Measurements from ENCODE around the gene ZFPM1. TPM values are rescaled to one million over a fixed set of nuclear protein-coding genes. Genes with fewer than 3 reads are reported as not detected.

Gene ZFPM1
- total RNA-seq, 2 experiments from 2014 or later, result 19.0 to 19.2 TPM

DNA sequence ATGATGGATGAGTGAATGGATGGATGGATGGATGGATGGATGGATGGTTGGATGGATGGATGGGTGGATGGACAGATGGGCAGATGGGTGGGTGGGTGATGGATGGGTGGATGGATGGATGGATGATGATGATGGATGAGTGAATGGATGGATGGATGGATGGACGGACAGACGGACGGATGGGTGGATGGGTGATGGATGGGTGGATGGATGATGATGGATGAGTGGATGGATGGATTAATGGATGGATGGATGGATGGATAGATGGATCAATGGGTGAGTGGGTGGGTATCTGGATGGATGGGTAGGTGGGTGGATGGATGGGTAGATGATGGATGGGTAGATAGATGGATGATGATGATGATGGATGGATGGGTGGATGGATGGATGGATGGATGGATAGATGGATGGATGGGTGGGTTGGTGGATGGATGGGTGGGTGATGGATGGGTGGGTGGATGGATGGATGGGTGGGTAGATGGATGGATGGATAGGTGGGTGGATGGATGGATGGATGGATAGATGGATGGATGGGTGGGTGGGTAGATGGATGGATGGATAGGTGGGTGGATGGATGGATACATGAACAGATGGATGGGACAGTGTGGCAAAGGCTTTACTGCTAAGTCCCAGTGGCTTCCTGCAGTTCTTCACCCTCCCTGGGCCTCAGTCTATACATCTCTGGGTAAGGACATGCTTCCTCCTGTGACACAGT is 30.2 kb upstream of the ZFPM1 start:
- no peak for DNase-seq
- Mint-ChIP-seq H3K9me3 (no peaks in the 10 kb centered on the region), H3K36me3 (no peaks in the 10 kb centered on the region), H3K4me1 (peaks cover 2% of the 10 kb centered on the region), H3K27ac (no peak overlapping the region), H3K27me3 (peaks cover 12% of the 10 kb centered on the region), H3K4me3 (no peak overlapping the region)
- no peak for ATAC-seq (ENCODE audit: low read depth)
- POLR2A ChIA-PET, result no interaction called here

DNA sequence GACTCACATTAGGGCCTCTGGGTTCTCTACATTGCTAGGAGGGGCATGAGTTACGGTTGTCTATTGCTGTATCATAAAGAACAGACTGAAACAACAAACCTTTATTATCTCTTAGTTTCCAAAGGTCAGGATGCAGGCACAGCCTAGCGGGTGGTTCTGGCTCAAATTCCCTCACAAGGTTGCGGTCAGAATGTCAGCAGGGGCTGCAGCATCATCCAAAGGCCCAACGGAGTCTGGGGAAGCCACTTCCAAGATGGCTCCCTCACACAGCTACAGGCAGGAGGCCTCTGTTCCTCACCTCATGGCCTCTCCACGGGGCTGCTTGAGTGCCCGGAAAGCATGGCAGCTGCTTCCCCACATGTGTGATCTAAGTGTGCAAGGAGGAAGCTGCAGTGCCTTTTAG is 29.6 kb upstream of the ZFPM1 start:
- Mint-ChIP-seq H3K4me1 (peaks cover 2% of the 10 kb centered on the region), H3K36me3 (no peaks in the 10 kb centered on the region), H3K27ac (no peak overlapping the region), H3K27me3 (peaks cover 12% of the 10 kb centered on the region), H3K9me3 (no peaks in the 10 kb centered on the region), H3K4me3 (no peak overlapping the region)
- ATAC-seq (ENCODE audit: low read depth) (no peak), DNase-seq (no peak)
- POLR2A ChIA-PET, result no interaction called here

DNA sequence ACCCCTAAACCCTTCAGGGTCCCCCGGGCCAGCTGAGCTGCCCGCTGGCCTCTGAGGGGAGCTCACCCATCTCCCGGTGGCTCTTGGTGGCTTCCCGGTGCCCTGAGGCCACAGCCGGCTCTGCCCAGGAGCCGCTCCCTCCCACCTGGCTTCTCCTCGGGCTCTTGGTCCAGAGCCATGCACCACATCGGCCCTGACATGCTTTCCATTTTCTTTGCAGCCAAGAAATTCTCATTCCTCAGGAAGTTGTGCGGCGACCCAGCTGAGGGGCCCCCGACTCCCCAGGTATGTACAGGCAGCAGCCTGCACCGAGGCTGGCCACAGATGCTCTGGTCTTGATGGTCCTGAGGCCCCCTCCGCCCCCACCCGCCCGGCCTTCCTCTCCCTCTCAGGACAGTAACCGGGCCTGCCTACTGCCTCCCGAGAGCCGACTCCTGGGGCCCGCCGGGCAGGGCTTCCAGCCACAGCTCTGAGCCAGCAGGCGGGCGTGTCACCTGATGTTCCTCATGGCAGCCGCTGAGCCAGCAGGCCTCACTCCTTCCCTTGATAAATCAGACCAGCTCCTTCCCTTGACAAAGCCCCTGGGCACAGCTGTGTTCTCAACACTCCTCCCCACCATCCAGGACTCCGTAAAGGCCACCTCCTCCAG is 28.4 kb upstream of the ZFPM1 start:
- no peak for ATAC-seq (ENCODE audit: low read depth)
- H3K9me3 Mint-ChIP-seq, result no peaks in the 10 kb centered on the region

DNA sequence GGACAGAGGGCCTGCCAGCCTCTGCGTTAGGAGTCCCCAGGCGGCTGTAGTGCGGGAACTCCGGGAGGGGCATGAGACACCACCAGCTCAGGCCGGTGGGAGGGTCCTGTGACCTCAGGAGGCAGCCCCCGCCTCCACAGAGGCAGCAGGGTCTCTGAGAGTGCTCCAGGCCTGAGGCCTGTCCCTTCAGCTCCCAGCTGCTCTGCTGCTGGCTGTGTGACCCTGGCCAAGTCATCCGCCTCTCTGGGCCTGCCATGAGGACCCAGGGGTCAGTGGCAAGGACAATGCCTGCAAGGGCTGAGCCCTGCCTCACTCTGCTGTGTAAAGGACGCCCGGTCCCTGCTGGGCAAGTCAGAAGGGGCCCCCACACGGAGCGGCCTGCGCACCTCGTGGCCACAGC is 27.1 kb upstream of the ZFPM1 start:
- POLR2A ChIA-PET, result no interaction called here
- ATAC-seq (ENCODE audit: low read depth) (no peak), DNase-seq (no peak)
- no peaks in the 10 kb centered on the region for H3K36me3 Mint-ChIP-seq
- peaks cover 12% of the 10 kb centered on the region for H3K27me3 Mint-ChIP-seq
- no peak overlapping the region for H3K4me3 Mint-ChIP-seq
- H3K27ac Mint-ChIP-seq, result no peak overlapping the region
- peaks cover 4% of the 10 kb centered on the region for H3K4me1 Mint-ChIP-seq
- H3K9me3 Mint-ChIP-seq, result no peaks in the 10 kb centered on the region

More for the DNA sequence above, 28.4 kb upstream of the ZFPM1 start:
- Mint-ChIP-seq H3K27ac (no peak overlapping the region), H3K4me1 (peaks cover 3% of the 10 kb centered on the region), H3K27me3 (peaks cover 12% of the 10 kb centered on the region), H3K36me3 (no peaks in the 10 kb centered on the region), H3K4me3 (no peak overlapping the region)
- POLR2A ChIA-PET, result no interaction called here
- DNase-seq, result no peak

DNA sequence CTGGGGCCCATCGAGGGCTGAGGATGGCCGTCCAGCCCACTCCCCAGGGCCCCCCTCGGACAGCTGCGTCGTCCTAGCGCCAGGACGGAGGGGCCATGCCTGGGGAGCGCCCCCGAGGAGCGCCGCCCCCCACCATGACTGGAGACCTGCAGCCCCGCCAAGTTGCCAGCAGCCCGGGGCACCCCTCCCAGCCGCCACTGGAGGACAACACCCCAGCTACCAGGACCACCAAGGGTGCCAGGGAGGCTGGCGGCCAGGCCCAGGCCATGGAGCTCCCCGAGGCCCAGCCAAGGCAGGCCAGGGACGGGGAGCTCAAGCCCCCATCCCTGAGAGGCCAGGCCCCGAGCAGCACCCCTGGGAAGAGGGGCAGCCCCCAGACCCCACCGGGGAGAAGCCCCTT is 25.7 kb upstream of the ZFPM1 start:
- Mint-ChIP-seq H3K27ac (no peak overlapping the region), H3K4me1 (peaks cover 6% of the 10 kb centered on the region), H3K36me3 (no peaks in the 10 kb centered on the region), H3K9me3 (no peaks in the 10 kb centered on the region), H3K27me3 (peaks cover 12% of the 10 kb centered on the region), H3K4me3 (no peak overlapping the region)
- ATAC-seq (ENCODE audit: low read depth), result no peak
- POLR2A ChIA-PET, result interaction anchor here (1.0 kb wide), 1 partner anchor 11 kb away, joined by 3 read pairs; no protein-coding TSS in a partner anchor
- no peak for DNase-seq

DNA sequence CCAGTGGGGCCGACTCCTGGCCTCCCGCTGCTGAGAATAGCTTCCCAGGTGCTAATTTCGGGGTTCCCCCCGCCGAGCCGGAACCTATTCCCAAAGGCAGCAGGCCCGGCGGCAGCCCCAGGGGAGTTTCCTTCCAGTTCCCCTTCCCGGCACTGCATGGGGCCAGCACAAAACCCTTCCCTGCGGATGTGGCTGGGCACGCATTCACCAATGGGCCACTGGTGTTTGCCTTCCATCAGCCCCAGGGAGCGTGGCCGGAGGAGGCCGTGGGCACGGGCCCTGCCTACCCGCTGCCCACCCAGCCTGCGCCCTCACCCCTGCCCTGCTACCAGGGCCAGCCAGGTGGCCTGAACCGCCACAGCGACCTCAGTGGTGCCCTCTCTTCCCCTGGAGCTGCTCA is 24.9 kb upstream of the ZFPM1 start:
- peaks cover 6% of the 10 kb centered on the region for H3K4me1 Mint-ChIP-seq
- ATAC-seq (ENCODE audit: low read depth) (no peak), DNase-seq (no peak)
- H3K9me3 Mint-ChIP-seq, result no peaks in the 10 kb centered on the region
- POLR2A ChIA-PET, result interaction anchor here (1.0 kb wide), 1 partner anchor 10 kb away, joined by 3 read pairs; no protein-coding TSS in a partner anchor
- no peaks in the 10 kb centered on the region for H3K36me3 Mint-ChIP-seq
- peaks cover 12% of the 10 kb centered on the region for H3K27me3 Mint-ChIP-seq
- no peak overlapping the region for H3K27ac Mint-ChIP-seq
- H3K4me3 Mint-ChIP-seq, result no peak overlapping the region

DNA sequence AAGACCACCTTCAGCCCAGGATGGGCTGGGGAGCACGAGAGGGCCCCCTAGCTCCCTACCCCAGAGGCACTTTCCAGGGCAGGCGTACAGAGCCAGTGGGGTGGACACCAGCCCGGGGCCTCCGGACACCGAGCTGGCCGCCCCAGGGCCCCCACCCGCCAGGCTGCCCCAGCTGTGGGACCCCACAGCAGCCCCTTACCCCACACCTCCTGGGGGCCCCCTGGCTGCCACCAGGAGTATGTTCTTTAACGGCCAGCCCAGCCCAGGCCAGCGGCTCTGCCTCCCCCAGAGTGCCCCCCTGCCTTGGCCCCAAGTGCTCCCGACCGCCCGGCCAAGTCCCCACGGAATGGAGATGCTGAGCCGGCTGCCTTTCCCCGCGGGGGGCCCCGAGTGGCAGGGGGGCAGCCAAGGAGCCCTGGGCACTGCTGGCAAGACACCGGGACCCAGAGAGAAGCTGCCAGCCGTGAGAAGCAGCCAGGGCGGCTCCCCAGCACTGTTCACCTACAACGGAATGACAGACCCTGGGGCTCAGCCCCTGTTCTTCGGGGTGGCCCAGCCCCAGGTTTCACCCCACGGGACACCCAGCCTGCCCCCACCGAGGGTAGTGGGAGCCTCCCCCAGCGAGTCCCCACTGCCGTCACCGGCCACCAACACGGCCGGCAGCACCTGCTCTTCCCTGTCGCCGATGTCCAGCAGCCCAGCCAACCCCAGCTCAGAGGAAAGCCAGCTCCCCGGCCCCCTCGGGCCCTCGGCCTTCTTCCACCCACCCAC is 24.3 kb upstream of the ZFPM1 start:
- Mint-ChIP-seq H3K9me3 (no peaks in the 10 kb centered on the region), H3K27ac (no peak overlapping the region), H3K4me1 (peaks cover 6% of the 10 kb centered on the region), H3K4me3 (no peak overlapping the region), H3K36me3 (no peaks in the 10 kb centered on the region), H3K27me3 (peaks cover 12% of the 10 kb centered on the region)
- ATAC-seq (ENCODE audit: low read depth) (no peak), DNase-seq (no peak)
- POLR2A ChIA-PET, result interaction anchor here (1.0 to 2.6 kb wide), 2 partner anchors 9 to 472 kb away, joined by 3 to 6 read pairs; no protein-coding TSS in a partner anchor

DNA sequence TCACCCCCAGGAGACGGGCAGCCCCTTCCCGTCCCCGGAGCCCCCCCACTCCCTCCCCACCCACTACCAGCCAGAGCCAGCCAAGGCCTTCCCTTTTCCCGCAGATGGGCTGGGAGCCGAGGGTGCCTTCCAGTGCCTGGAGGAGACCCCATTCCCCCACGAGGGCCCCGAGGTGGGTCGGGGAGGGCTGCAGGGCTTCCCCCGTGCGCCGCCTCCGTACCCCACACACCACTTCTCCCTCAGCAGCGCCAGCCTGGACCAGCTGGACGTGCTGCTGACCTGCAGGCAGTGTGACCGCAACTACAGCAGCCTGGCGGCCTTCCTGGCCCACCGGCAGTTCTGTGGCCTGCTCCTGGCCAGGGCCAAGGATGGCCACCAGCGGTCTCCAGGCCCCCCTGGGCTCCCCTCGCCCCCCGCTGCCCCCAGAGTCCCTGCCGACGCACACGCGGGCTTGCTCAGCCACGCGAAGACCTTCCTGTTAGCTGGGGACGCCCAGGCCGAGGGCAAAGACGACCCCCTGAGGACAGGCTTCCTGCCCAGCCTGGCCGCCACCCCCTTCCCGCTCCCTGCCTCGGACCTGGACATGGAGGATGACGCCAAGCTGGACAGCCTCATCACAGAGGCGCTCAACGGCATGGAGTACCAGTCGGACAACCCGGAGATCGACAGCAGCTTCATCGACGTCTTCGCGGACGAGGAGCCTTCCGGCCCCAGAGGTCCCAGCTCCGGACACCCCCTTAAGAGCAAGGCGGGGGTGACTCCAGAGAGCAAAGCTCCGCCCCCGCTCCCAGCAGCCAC is 23.5 kb upstream of the ZFPM1 start:
- H3K9me3 Mint-ChIP-seq, result no peaks in the 10 kb centered on the region
- H3K4me1 Mint-ChIP-seq, result peaks cover 6% of the 10 kb centered on the region
- ATAC-seq (ENCODE audit: low read depth) (no peak), DNase-seq (no peak)
- peak overlapping the region; percentile 56 for H3K27ac Mint-ChIP-seq
- H3K4me3 Mint-ChIP-seq, result peak overlapping the region; percentile 58
- H3K27me3 Mint-ChIP-seq, result peaks cover 6% of the 10 kb centered on the region
- POLR2A ChIA-PET, result interaction anchor here (1.0 to 2.6 kb wide), 4 partner anchors 23 to 481 kb away, joined by 3 to 6 read pairs (median 4); partner anchors contain the start of genes BANP and ZFPM1
- H3K36me3 Mint-ChIP-seq, result no peaks in the 10 kb centered on the region

DNA sequence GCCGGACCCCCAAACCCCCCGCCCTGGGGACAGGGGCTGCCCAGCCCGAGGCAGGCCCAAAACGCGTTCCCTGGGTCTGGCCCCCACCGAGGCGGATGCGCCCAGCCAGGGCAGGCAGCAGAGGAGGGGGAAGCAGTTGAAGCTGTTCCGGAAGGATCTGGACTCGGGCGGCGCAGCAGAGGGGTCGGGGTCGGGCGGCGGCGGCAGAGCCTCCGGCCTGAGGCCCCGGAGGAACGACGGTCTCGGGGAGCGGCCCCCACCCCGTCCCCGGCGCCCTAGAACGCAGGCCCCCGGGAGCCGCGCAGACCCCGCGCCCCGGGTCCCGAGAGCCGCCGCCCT is 22.9 kb upstream of the ZFPM1 start:
- peak; percentile 60 for DNase-seq
- ATAC-seq (ENCODE audit: low read depth), result peak; percentile 40
- no peak overlapping the region for H3K27ac Mint-ChIP-seq

DNA sequence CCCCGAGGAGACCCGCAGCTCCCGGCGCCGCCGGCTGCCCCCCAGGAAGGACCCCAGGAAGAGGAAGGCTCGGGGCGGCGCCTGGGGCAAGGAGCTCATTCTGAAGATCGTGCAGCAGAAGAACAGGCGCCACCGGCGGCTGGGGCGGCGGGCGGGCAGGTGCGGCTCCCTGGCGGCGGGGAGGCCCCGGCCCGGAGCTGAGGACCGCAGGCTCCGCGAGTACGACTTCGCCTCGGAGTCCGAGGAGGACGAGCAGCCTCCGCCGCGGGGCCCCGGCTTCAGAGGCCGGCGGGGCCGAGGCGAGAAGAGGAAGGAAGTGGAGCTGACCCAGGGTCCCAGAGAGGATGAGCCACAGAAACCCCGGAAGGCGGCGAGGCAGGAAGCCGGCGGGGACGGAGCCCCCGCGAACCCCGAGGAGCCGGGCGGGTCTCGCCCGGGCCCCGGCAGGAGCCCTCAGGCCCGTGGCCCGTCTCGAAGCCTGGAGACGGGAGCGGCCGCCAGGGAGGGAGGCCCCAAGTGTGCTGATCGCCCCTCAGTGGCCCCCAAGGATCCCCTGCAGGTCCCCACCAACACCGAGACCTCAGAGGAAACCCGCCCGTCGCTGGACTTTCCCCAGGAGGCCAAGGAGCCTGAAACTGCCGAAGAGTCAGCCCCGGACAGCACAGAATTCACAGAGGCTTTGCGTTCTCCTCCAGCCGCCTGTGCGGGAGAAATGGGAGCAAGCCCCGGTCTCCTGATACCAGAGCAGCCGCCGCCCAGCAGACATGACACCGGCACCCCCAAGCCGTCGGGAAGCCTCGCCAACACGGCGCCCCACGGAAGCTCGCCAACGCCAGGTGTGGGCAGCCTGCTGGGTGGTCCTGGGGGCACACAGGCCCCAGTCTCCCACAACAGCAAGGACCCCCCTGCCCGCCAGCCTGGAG is 22.3 kb upstream of the ZFPM1 start:
- DNase-seq (peak; percentile 77), ATAC-seq (ENCODE audit: low read depth) (peak; percentile 67)
- H3K9me3 Mint-ChIP-seq, result no peaks in the 10 kb centered on the region
- no peaks in the 10 kb centered on the region for H3K36me3 Mint-ChIP-seq
- peak overlapping the region; percentile 60 for H3K4me3 Mint-ChIP-seq
- no peaks in the 10 kb centered on the region for H3K27me3 Mint-ChIP-seq
- POLR2A ChIA-PET, result interaction anchor here (0.6 to 2.6 kb wide), 9 partner anchors 22 to 1543 kb away, joined by 3 to 6 read pairs (median 3); partner anchors contain the start of genes BANP and ZFPM1
- H3K4me1 Mint-ChIP-seq, result peaks cover 4% of the 10 kb centered on the region
- H3K27ac Mint-ChIP-seq, result peak overlapping the region; percentile 68

More for the DNA sequence above, 22.9 kb upstream of the ZFPM1 start:
- POLR2A ChIA-PET, result interaction anchor here (0.6 to 2.6 kb wide), 9 partner anchors 22 to 1544 kb away, joined by 3 to 6 read pairs (median 3); partner anchors contain the start of genes BANP and ZFPM1
- H3K9me3 Mint-ChIP-seq, result no peaks in the 10 kb centered on the region
- peak overlapping the region; percentile 60 for H3K4me3 Mint-ChIP-seq
- H3K4me1 Mint-ChIP-seq, result peaks cover 5% of the 10 kb centered on the region
- peaks cover 1% of the 10 kb centered on the region for H3K27me3 Mint-ChIP-seq
- no peaks in the 10 kb centered on the region for H3K36me3 Mint-ChIP-seq

DNA sequence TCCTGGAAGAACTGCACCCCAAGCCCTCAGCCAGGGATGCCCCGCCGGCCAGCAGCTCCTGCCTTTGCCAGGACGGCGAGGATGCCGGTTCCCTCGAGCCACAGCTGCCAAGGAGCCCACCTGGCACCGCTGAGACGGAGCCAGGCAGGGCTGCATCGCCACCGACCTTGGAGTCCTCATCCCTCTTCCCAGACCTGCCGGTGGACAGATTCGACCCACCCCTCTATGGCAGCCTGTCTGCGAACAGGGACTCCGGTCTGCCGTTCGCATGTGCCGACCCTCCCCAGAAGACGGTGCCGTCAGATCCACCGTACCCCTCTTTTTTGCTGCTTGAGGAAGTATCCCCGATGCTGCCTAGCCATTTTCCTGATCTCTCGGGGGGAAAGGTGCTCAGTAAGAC is 21.4 kb upstream of the ZFPM1 start:
- H3K27ac Mint-ChIP-seq, result no peak overlapping the region
- POLR2A ChIA-PET, result interaction anchor here (0.8 to 2.6 kb wide), 2 partner anchors 138 to 475 kb away, joined by 3 to 6 read pairs; partner anchors contain the start of gene ZC3H18

DNA sequence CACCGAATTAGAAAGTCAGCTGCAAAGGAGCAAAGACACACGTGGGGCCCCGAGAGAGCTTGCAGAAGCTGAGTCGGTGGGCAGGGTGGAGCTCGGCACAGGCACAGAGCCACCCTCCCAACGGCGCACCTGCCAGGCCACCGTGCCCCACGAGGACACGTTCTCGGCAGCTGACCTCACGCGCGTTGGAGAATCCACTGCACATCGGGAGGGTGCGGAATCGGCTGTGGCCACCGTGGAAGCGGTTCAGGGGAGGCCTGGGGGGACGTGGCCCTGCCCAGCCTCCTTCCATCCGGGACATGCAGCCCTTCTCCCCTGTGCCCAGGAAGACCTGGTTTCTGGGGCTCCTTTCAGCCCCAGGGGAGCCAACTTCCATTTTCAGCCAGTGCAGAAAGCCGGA is 20.9 kb upstream of the ZFPM1 start:
- Mint-ChIP-seq H3K36me3 (no peaks in the 10 kb centered on the region), H3K4me3 (no peak overlapping the region)
- POLR2A ChIA-PET, result interaction anchor here (0.8 kb wide), 1 partner anchor 138 kb away, joined by 3 read pairs; the partner anchor contains the start of gene ZC3H18

More for the DNA sequence above, 21.4 kb upstream of the ZFPM1 start:
- Mint-ChIP-seq H3K9me3 (no peaks in the 10 kb centered on the region), H3K4me3 (peak overlapping the region; percentile 51), H3K27me3 (no peaks in the 10 kb centered on the region), H3K4me1 (peaks cover 4% of the 10 kb centered on the region), H3K36me3 (no peaks in the 10 kb centered on the region)
- ATAC-seq (ENCODE audit: low read depth), result no peak
- DNase-seq, result no peak

More for the DNA sequence above, 20.9 kb upstream of the ZFPM1 start:
- Mint-ChIP-seq H3K4me1 (peaks cover 4% of the 10 kb centered on the region), H3K27me3 (no peaks in the 10 kb centered on the region), H3K9me3 (no peaks in the 10 kb centered on the region), H3K27ac (no peak overlapping the region)
- ATAC-seq (ENCODE audit: low read depth) (no peak), DNase-seq (no peak)

Measured in activated naive CD8-positive, alpha-beta T cell treated with anti-CD3 and anti-CD28 coated beads, Interleukin-2, amount 10 ng/mL, durations not matched to agents 7 days and 5 days (primary cell).